Measurements from ENCODE around the gene CDCP1. TPM values are rescaled to one million over a fixed set of nuclear protein-coding genes. Genes with fewer than 3 reads are reported as not detected.
A peak's percentile ranks its signal among the peaks of the same experiment; 100 is the strongest.

CDCP1 gene
- total RNA-seq, 5 donors from 2014 or later (not counting 1 experiment from before 2014, with no cell fraction given) = 0.36 to 1.7 (median 0.55) TPM

- Histone ChIP-seq H3K27me3 (replicated peaks in 1 of 2; ENCODE audit: control insufficient read depth in 2 of 2, extremely low read depth in 1 of 2, insufficient read depth in 2 of 2, low read length in 1 of 2) (peaks cover 0 to 3% of the 10 kb centered on the region in 2 experiments), H3K27ac (ENCODE audit: low read length) (no peak overlapping the region), H3K4me3 (ENCODE audit: control insufficient read depth in 1 of 2, extremely low read depth in 1 of 2, low read length in 1 of 2) (no peak overlapping the region), H3K4me1 (ENCODE audit: control insufficient read depth in 1 of 2, extremely low read depth in 1 of 2, insufficient read depth in 2 of 2, low read length in 2 of 2) (no peaks in the 10 kb centered on the region), H3K9me3 (no peaks in the 10 kb centered on the region), H3K36me3 (ENCODE audit: control insufficient read depth in 2 of 2, extremely low read depth in 1 of 2, insufficient read depth in 1 of 2, low read length in 1 of 2) (no peaks in the 10 kb centered on the region)
- ChIA-PET CTCF (interaction anchor here in 1 of 2 donors (0.6 kb wide), 1 partner anchor 438 kb away, joined by 3 read pairs; no protein-coding TSS in a partner anchor), POLR2A (interaction anchor here in 1 of 2 donors (0.5 kb wide), 1 partner anchor 373 kb away, joined by 4 read pairs; no protein-coding TSS in a partner anchor)
- no peak overlapping the region for H3K4me3 Mint-ChIP-seq
- H3K27me3 Mint-ChIP-seq = peaks cover 6 to 10% of the 10 kb centered on the region in 2 donors
- H3K4me1 Mint-ChIP-seq = peaks cover 0 to 3% (median 0%) of the 10 kb centered on the region in 3 donors
- no peak overlapping the region for H3K27ac Mint-ChIP-seq
- no peaks in the 10 kb centered on the region for H3K36me3 Mint-ChIP-seq
- DNase-seq (no peak), ATAC-seq (replicated peaks in 1 of 4) (no peak)
- no peaks in the 10 kb centered on the region for H3K9me3 Mint-ChIP-seq
These were observed 75.1 kb downstream of the CDCP1 start for GRCh38 chr3:45071075-45071474.

GRCh38 chr3:45067941-45068340 lies 78.2 kb downstream of the CDCP1 start:
- peaks cover 2 to 11% of the 10 kb centered on the region in 2 experiments for H3K4me1 ChIP-seq (ENCODE audit: control insufficient read depth in 1 of 2, extremely low read depth in 1 of 2, insufficient read depth in 2 of 2, low read length in 2 of 2)
- no peak for DNase-seq
- H3K4me3 ChIP-seq (ENCODE audit: control insufficient read depth in 1 of 2, extremely low read depth in 1 of 2, low read length in 1 of 2) = no peak overlapping the region
- Mint-ChIP-seq H3K4me3 (no peak overlapping the region), H3K9me3 (no peaks in the 10 kb centered on the region), H3K36me3 (no peaks in the 10 kb centered on the region), H3K27ac (no peak overlapping the region), H3K4me1 (peaks cover 13 to 15% (median 14%) of the 10 kb centered on the region in 3 donors), H3K27me3 (peaks cover 3 to 4% of the 10 kb centered on the region in 2 donors)
- no peak for ATAC-seq (replicated peaks in 1 of 4)
- WGBS (ENCODE audit: insufficient coverage) = 77% methylated on average over 2 of the region's 3 CpGs
- ChIA-PET CTCF (interaction anchor here in 1 of 2 donors (0.5 kb wide), 1 partner anchor 30 kb away, joined by 3 read pairs; no protein-coding TSS in a partner anchor), POLR2A (no interaction called here)
- no peaks in the 10 kb centered on the region for H3K36me3 ChIP-seq (ENCODE audit: control insufficient read depth in 2 of 2, extremely low read depth in 1 of 2, insufficient read depth in 1 of 2, low read length in 1 of 2)
- H3K9me3 ChIP-seq = no peaks in the 10 kb centered on the region
- H3K27me3 ChIP-seq (replicated peaks in 1 of 2; ENCODE audit: control insufficient read depth in 2 of 2, extremely low read depth in 1 of 2, insufficient read depth in 2 of 2, low read length in 1 of 2) = peaks cover 0 to 6% of the 10 kb centered on the region in 2 experiments
- no peak overlapping the region for H3K27ac ChIP-seq (ENCODE audit: low read length)

- H3K4me3 ChIP-seq (ENCODE audit: control insufficient read depth in 1 of 2, extremely low read depth in 1 of 2, low read length in 1 of 2) = no peak overlapping the region
These were observed 78.7 kb downstream of the CDCP1 start for GRCh38 chr3:45067486-45067885.

GRCh38 chr3:45066109-45066801 lies 79.9 kb downstream of the CDCP1 start:
- ATAC-seq (replicated peaks in 1 of 4) = no peak
- H3K9me3 ChIP-seq = no peaks in the 10 kb centered on the region
- no peak overlapping the region for H3K27ac Mint-ChIP-seq
- no peaks in the 10 kb centered on the region for H3K36me3 Mint-ChIP-seq
- no peaks in the 10 kb centered on the region for H3K9me3 Mint-ChIP-seq
- peaks cover 13 to 15% (median 14%) of the 10 kb centered on the region in 3 donors for H3K4me1 Mint-ChIP-seq
- POLR2A ChIA-PET = no interaction called here
- peaks cover 2 to 11% of the 10 kb centered on the region in 2 experiments for H3K4me1 ChIP-seq (ENCODE audit: control insufficient read depth in 1 of 2, extremely low read depth in 1 of 2, insufficient read depth in 2 of 2, low read length in 2 of 2)
- CTCF ChIA-PET = interaction anchor here in 1 of 2 donors (0.8 kb wide), 1 partner anchor 78 kb away, joined by 3 read pairs; no protein-coding TSS in a partner anchor
- WGBS (ENCODE audit: insufficient coverage) = no CpG with 5 or more reads among the region's 3 CpGs
- H3K27ac ChIP-seq (ENCODE audit: low read length) = no peak overlapping the region
- no peaks in the 10 kb centered on the region for H3K36me3 ChIP-seq (ENCODE audit: control insufficient read depth in 2 of 2, extremely low read depth in 1 of 2, insufficient read depth in 1 of 2, low read length in 1 of 2)
- DNase-seq = no peak
- H3K27me3 ChIP-seq (replicated peaks in 1 of 2; ENCODE audit: control insufficient read depth in 2 of 2, extremely low read depth in 1 of 2, insufficient read depth in 2 of 2, low read length in 1 of 2) = peaks cover 0 to 6% of the 10 kb centered on the region in 2 experiments
- peaks cover 3 to 4% of the 10 kb centered on the region in 2 donors for H3K27me3 Mint-ChIP-seq
- H3K4me3 Mint-ChIP-seq = no peak overlapping the region
- H3K4me3 ChIP-seq (ENCODE audit: control insufficient read depth in 1 of 2, extremely low read depth in 1 of 2, low read length in 1 of 2) = no peak overlapping the region

More at GRCh38 chr3:45067486-45067885, 78.7 kb downstream of the CDCP1 start:
- Mint-ChIP-seq H3K27ac (no peak overlapping the region), H3K9me3 (no peaks in the 10 kb centered on the region), H3K27me3 (peaks cover 3 to 4% of the 10 kb centered on the region in 2 donors), H3K4me3 (no peak overlapping the region), H3K36me3 (no peaks in the 10 kb centered on the region), H3K4me1 (peaks cover 13 to 15% (median 14%) of the 10 kb centered on the region in 3 donors)
- CTCF ChIA-PET = interaction anchor here in 1 of 2 donors (0.5 to 0.6 kb wide), 2 partner anchors 24 to 30 kb away, joined by 3 read pairs; no protein-coding TSS in a partner anchor
- Histone ChIP-seq H3K27ac (ENCODE audit: low read length) (no peak overlapping the region), H3K9me3 (no peaks in the 10 kb centered on the region), H3K27me3 (replicated peaks in 1 of 2; ENCODE audit: control insufficient read depth in 2 of 2, extremely low read depth in 1 of 2, insufficient read depth in 2 of 2, low read length in 1 of 2) (peaks cover 0 to 6% of the 10 kb centered on the region in 2 experiments), H3K4me1 (ENCODE audit: control insufficient read depth in 1 of 2, extremely low read depth in 1 of 2, insufficient read depth in 2 of 2, low read length in 2 of 2) (peaks cover 2 to 11% of the 10 kb centered on the region in 2 experiments), H3K36me3 (ENCODE audit: control insufficient read depth in 2 of 2, extremely low read depth in 1 of 2, insufficient read depth in 1 of 2, low read length in 1 of 2) (no peaks in the 10 kb centered on the region)
- 86% methylated on average over 1 of the region's 4 CpGs for WGBS (ENCODE audit: insufficient coverage)
- ATAC-seq (replicated peaks in 1 of 4) = no peak
- POLR2A ChIA-PET = no interaction called here
- no peak for DNase-seq

- H3K27me3 Mint-ChIP-seq = peaks cover 3 to 4% of the 10 kb centered on the region in 2 donors
- H3K4me1 Mint-ChIP-seq = peaks cover 13 to 15% (median 14%) of the 10 kb centered on the region in 3 donors
- peak overlapping the region in 1 of 3 donors; percentile 46 for H3K4me3 Mint-ChIP-seq
- no peaks in the 10 kb centered on the region for H3K9me3 ChIP-seq
- DNase-seq (no peak), ATAC-seq (replicated peaks in 1 of 4) (no peak)
- H3K4me3 ChIP-seq (ENCODE audit: control insufficient read depth in 1 of 2, extremely low read depth in 1 of 2, low read length in 1 of 2) = no peak overlapping the region
- no peak overlapping the region for H3K27ac Mint-ChIP-seq
- no peaks in the 10 kb centered on the region for H3K9me3 Mint-ChIP-seq
- no peak overlapping the region for H3K27ac ChIP-seq (ENCODE audit: low read length)
- WGBS (ENCODE audit: insufficient coverage) = no CpG with 5 or more reads among the region's 1 CpG
- no peaks in the 10 kb centered on the region for H3K36me3 ChIP-seq (ENCODE audit: control insufficient read depth in 2 of 2, extremely low read depth in 1 of 2, insufficient read depth in 1 of 2, low read length in 1 of 2)
- H3K27me3 ChIP-seq (replicated peaks in 1 of 2; ENCODE audit: control insufficient read depth in 2 of 2, extremely low read depth in 1 of 2, insufficient read depth in 2 of 2, low read length in 1 of 2) = peaks cover 0 to 6% of the 10 kb centered on the region in 2 experiments
- ChIA-PET POLR2A (no interaction called here), CTCF (interaction anchor here in 1 of 2 donors (1.8 kb wide), 1 partner anchor 25 kb away, joined by 5 read pairs; no protein-coding TSS in a partner anchor)
- H3K4me1 ChIP-seq (ENCODE audit: control insufficient read depth in 1 of 2, extremely low read depth in 1 of 2, insufficient read depth in 2 of 2, low read length in 2 of 2) = peaks cover 2 to 11% of the 10 kb centered on the region in 2 experiments
- no peaks in the 10 kb centered on the region for H3K36me3 Mint-ChIP-seq
These were observed 80.8 kb downstream of the CDCP1 start for GRCh38 chr3:45065373-45065720.

GRCh38 chr3:45064512-45065372 lies 81.4 kb downstream of the CDCP1 start:
- Histone ChIP-seq H3K27ac (ENCODE audit: low read length) (no peak overlapping the region), H3K36me3 (ENCODE audit: control insufficient read depth in 2 of 2, extremely low read depth in 1 of 2, insufficient read depth in 1 of 2, low read length in 1 of 2) (no peaks in the 10 kb centered on the region), H3K9me3 (no peaks in the 10 kb centered on the region), H3K4me3 (ENCODE audit: control insufficient read depth in 1 of 2, extremely low read depth in 1 of 2, low read length in 1 of 2) (no peak overlapping the region), H3K27me3 (replicated peaks in 1 of 2; ENCODE audit: control insufficient read depth in 2 of 2, extremely low read depth in 1 of 2, insufficient read depth in 2 of 2, low read length in 1 of 2) (peaks cover 0 to 6% of the 10 kb centered on the region in 2 experiments), H3K4me1 (ENCODE audit: control insufficient read depth in 1 of 2, extremely low read depth in 1 of 2, insufficient read depth in 2 of 2, low read length in 2 of 2) (peaks cover 2 to 11% of the 10 kb centered on the region in 2 experiments)
- DNase-seq = peak in 4 of 35 experiments; percentile 4 to 29 (median 12)
- ChIA-PET POLR2A (interaction anchor here in 1 of 2 donors (0.7 kb wide), 1 partner anchor 572 kb away, joined by 3 read pairs; no protein-coding TSS in a partner anchor), CTCF (interaction anchor here in 1 of 2 donors (0.6 to 1.8 kb wide), 3 partner anchors 24 to 632 kb away, joined by 3 to 5 read pairs (median 5); no protein-coding TSS in a partner anchor)
- Mint-ChIP-seq H3K27me3 (peaks cover 3 to 4% of the 10 kb centered on the region in 2 donors), H3K4me1 (peaks cover 13 to 15% (median 14%) of the 10 kb centered on the region in 3 donors), H3K27ac (no peak overlapping the region), H3K36me3 (no peaks in the 10 kb centered on the region), H3K9me3 (no peaks in the 10 kb centered on the region), H3K4me3 (peak overlapping the region; percentile 46 to 60 (median 48))
- 28% methylated on average over 5 of the region's 12 CpGs for WGBS (ENCODE audit: insufficient coverage)
- ATAC-seq (replicated peaks in 1 of 4) = peak in 3 of 4 experiments; percentile 42 to 56 (median 48)
